ENCODE measurements around the gene PCDH1. TPM values are rescaled to one million over a fixed set of nuclear protein-coding genes. Genes with fewer than 3 reads are reported as not detected.
A peak's percentile ranks its signal among the peaks of the same experiment; 100 is the strongest.

PCDH1 gene
- total and polyA plus RNA-seq, 2 of the 13 experiments (the other 11 are each of a cell fraction or from before 2014, with no cell fraction given), result 0.11 to 0.83 TPM

DNA sequence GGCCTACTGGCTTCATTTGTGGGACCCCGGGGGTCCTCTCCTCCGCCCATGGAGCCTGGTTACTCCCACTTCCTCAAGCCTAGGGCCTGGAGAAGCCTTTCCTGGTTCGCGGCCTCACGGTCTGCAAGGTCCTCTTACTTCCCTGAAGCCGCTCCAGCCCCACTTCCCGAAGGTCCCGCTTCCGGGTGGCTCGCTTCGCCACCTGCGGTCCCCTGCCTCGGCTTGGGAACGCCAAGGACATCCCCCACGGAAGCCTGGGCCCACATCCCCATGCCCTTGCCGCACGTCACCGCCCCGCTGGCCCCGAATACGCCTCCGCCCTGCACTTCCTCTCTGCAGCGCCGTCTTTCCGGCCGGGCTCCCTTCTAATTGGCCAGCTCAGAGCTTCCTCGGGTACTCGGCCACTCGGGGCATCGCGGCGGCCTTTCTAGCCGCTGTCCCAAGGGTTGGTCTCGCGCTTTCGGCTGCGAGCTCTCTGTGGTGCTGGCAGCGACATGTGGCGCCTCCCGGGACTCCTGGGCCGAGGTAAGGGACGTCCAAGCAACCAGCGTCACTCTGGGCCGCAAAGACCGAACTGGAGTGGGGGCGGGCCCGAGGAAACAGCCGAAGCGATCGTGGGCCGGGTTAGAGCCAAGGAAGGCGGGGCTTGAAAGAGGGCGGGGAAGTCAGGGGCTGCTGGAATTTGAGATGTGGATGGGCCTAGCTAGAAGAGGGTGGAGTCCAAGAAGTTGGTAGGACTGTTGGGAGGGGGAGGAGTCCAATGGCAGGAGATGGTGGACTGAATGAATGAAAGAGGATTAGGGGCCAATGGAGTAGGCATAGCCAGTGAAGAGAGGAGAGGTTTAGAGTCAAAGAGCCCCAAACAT lies 45.5 kb upstream of the PCDH1 start, which contains the start of gene DELE1 (continued):
- TF ChIP-seq SOX5 (CRISPR knock-in tag; IDR thresholded peaks at IDR 0.05; ENCODE audit: borderline replicate concordance) (no peak; the same call in 1 of the 2 replicates), ZNF253 (CRISPR knock-in tag; IDR thresholded peaks at IDR 0.05; ENCODE audit: borderline replicate concordance) (no peak), ZFP91 (CRISPR knock-in tag; IDR thresholded peaks at IDR 0.05; ENCODE audit: borderline replicate concordance) (peak; percentile 88; the same call in 1 of the 2 replicates), FOXA1 (IDR thresholded peaks at IDR 0.05) (no peak), FOXA1 (CRISPR knock-in tag; IDR thresholded peaks at IDR 0.05) (no peak), IKZF1 (IDR thresholded peaks at IDR 0.05) (no peak), ZNF567 (CRISPR knock-in tag; IDR thresholded peaks at IDR 0.05; ENCODE audit: borderline replicate concordance) (peak; percentile 45; the same call in 1 of the 2 replicates), ZNF264 (CRISPR knock-in tag; IDR thresholded peaks at IDR 0.05) (no peak), GATA4 (IDR thresholded peaks at IDR 0.05; ENCODE audit: borderline replicate concordance, low read depth) (peak; percentile 60; the same call in 1 of the 2 replicates), RBAK (CRISPR knock-in tag; IDR thresholded peaks at IDR 0.05) (peak; percentile 39; the same call in 1 of the 2 replicates), RORA (CRISPR knock-in tag; IDR thresholded peaks at IDR 0.05) (no peak), ZBTB37 (CRISPR knock-in tag; IDR thresholded peaks at IDR 0.05) (peak; percentile 56; the same call in 1 of the 2 replicates), ZNF674 (CRISPR knock-in tag; IDR thresholded peaks at IDR 0.05; ENCODE audit: low read depth) (no peak), PRMT3 (CRISPR knock-in tag; IDR thresholded peaks at IDR 0.05; ENCODE audit: borderline replicate concordance, low read depth) (no peak), ZNF777 (CRISPR knock-in tag; IDR thresholded peaks at IDR 0.05) (no peak), TCF7 (IDR thresholded peaks at IDR 0.05; ENCODE audit: low read depth) (no peak), ZUFSP (CRISPR knock-in tag; IDR thresholded peaks at IDR 0.05; ENCODE audit: borderline replicate concordance) (no peak), GTF2F1 (IDR thresholded peaks at IDR 0.05; ENCODE audit: low read length) (no peak)
- TF ChIP-seq, protein P1, sequence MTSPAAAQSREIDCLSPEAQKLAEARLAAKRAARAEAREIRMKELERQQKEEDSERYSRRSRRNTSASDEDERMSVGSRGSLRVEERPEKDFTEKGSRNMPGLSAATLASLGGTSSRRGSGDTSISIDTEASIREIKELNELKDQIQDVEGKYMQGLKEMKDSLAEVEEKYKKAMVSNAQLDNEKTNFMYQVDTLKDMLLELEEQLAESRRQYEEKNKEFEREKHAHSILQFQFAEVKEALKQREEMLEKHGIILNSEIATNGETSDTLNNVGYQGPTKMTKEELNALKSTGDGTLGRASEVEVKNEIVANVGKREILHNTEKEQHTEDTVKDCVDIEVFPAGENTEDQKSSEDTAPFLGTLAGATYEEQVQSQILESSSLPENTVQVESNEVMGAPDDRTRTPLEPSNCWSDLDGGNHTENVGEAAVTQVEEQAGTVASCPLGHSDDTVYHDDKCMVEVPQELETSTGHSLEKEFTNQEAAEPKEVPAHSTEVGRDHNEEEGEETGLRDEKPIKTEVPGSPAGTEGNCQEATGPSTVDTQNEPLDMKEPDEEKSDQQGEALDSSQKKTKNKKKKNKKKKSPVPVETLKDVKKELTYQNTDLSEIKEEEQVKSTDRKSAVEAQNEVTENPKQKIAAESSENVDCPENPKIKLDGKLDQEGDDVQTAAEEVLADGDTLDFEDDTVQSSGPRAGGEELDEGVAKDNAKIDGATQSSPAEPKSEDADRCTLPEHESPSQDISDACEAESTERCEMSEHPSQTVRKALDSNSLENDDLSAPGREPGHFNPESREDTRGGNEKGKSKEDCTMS (CRISPR knock-in tag; conservative IDR thresholded peaks at IDR 0.05), result no peak
- TF ChIP-seq, protein P2, sequence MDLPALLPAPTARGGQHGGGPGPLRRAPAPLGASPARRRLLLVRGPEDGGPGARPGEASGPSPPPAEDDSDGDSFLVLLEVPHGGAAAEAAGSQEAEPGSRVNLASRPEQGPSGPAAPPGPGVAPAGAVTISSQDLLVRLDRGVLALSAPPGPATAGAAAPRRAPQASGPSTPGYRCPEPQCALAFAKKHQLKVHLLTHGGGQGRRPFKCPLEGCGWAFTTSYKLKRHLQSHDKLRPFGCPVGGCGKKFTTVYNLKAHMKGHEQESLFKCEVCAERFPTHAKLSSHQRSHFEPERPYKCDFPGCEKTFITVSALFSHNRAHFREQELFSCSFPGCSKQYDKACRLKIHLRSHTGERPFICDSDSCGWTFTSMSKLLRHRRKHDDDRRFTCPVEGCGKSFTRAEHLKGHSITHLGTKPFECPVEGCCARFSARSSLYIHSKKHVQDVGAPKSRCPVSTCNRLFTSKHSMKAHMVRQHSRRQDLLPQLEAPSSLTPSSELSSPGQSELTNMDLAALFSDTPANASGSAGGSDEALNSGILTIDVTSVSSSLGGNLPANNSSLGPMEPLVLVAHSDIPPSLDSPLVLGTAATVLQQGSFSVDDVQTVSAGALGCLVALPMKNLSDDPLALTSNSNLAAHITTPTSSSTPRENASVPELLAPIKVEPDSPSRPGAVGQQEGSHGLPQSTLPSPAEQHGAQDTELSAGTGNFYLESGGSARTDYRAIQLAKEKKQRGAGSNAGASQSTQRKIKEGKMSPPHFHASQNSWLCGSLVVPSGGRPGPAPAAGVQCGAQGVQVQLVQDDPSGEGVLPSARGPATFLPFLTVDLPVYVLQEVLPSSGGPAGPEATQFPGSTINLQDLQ (CRISPR knock-in tag; IDR thresholded peaks at IDR 0.05), result peak; percentile 87
